MCF 10A (cell line): ENCODE data around the gene ULBP2. TPM values are rescaled to one million over a fixed set of nuclear protein-coding genes. Genes with fewer than 3 reads are reported as not detected.
A peak's percentile ranks its signal among the peaks of the same experiment; 100 is the strongest.
"Not testable (repeated sequence)": the region's sequence is repeated elsewhere in the genome, so short reads cannot be mapped to it uniquely, and the experiment has no call there.

Experiments used
- BruUV-seq: library from RNA; stranded (reverse); fragments of 400-500 nt; replicated peaks from 2 replicates; lab custom pipeline; 2021; lab: Mats Ljungman, UMichigan
- CTCF ChIA-PET: fragments of 300-600 bp; sonication (Branson Sonifier 250); formaldehyde crosslinking; extraction: SDS; loops from one replicate; lab custom pipeline; 2021; ENCODE audit warnings: antibody characterized with exemption, inconsistent platforms; lab: Yijun Ruan, JAX
- POLR2A ChIA-PET: fragments of 300-600, 350-650 bp; sonication (Branson Sonifier 250); formaldehyde crosslinking; extraction: SDS; loops from one replicate; lab custom pipeline; 2020; ENCODE audit warnings: antibody characterized with exemption, inconsistent platforms; lab: Yijun Ruan, JAX
- DNase-seq: peaks from one replicate; pipeline ENCODE4 v3.0.0-alpha.2; 2018; ENCODE audit not compliant: unreplicated experiment
- H3K27ac Mint-ChIP-seq: one replicate; pipeline ENCODE4 v1.8.0; 2022; ENCODE audit warnings: mild to moderate bottlenecking, low read depth, mixed read lengths; ENCODE audit not compliant: unreplicated experiment
- H3K27me3 Mint-ChIP-seq: one replicate; pipeline ENCODE4 v1.8.0; 2022; ENCODE audit warnings: mixed read lengths; ENCODE audit not compliant: insufficient read depth, unreplicated experiment
- H3K36me3 Mint-ChIP-seq: one replicate; pipeline ENCODE4 v1.8.0; 2022; ENCODE audit warnings: mild to moderate bottlenecking, moderate library complexity, mixed read lengths; ENCODE audit not compliant: insufficient read depth, unreplicated experiment
- H3K4me1 Mint-ChIP-seq: one replicate; pipeline ENCODE4 v1.8.0; 2022; ENCODE audit warnings: mixed read lengths; ENCODE audit not compliant: insufficient read depth, unreplicated experiment
- H3K4me3 Mint-ChIP-seq: one replicate; pipeline ENCODE4 v1.8.0; 2022; ENCODE audit warnings: mild to moderate bottlenecking, moderate library complexity, mixed read lengths; ENCODE audit not compliant: unreplicated experiment
- H3K9me3 Mint-ChIP-seq: one replicate; pipeline ENCODE4 v1.8.0; 2022; ENCODE audit warnings: mixed read lengths; ENCODE audit not compliant: unreplicated experiment
- CTCF ChIP-seq: fragments of 200-600 bp; IDR thresholded peaks from one replicate; pipeline ENCODE4 v1.8.0; 2022; ENCODE audit warnings: antibody characterized with exemption, mild to moderate bottlenecking; ENCODE audit not compliant: unreplicated experiment
- intact Hi-C: fragments of 100-400 bp; cut with micrococcal nuclease; formaldehyde crosslinking; loops from 2 replicates; pipeline ENCODE4 v1.14.1; 2022
- total RNA-seq: library from RNA; stranded (reverse); gene quantifications from 2 replicates; pipeline ENCODE4 v1.2.3, GENCODE V29; 2022

Gene ULBP2
- total RNA-seq, 1 experiment from 2014 or later = 3.1 TPM

GRCh38 chr6:149936743-149937142, 5.1 kb upstream of the ULBP2 start:
- no peak for DNase-seq
- POLR2A ChIA-PET = no interaction called here
- Mint-ChIP-seq H3K27me3 (peaks cover 10% of the 10 kb centered on the region), H3K4me3 (no peak overlapping the region), H3K36me3 (no peaks in the 10 kb centered on the region), H3K9me3 (no peaks in the 10 kb centered on the region), H3K4me1 (peaks cover 23% of the 10 kb centered on the region), H3K27ac (no peak overlapping the region)
- CTCF ChIA-PET = interaction anchor here (2.3 kb wide), 1 partner anchor 80 kb away, joined by 9 read pairs; no protein-coding TSS in a partner anchor
- no peak for TF ChIP-seq CTCF
- no TSS peak for BruUV-seq
- intact Hi-C loops = loop anchor here (5.0 kb wide), 1 partner anchor 401 kb away; no protein-coding TSS in a partner anchor

- H3K4me1 Mint-ChIP-seq = peaks cover 23% of the 10 kb centered on the region
- H3K9me3 Mint-ChIP-seq, CTCF ChIA-PET, H3K27me3 Mint-ChIP-seq, DNase-seq, BruUV-seq, POLR2A ChIA-PET, H3K27ac Mint-ChIP-seq, H3K36me3 Mint-ChIP-seq: not testable (repeated sequence)
- H3K4me3 Mint-ChIP-seq = peak overlapping the region; percentile 58
- intact Hi-C loops = loop anchor here (5.0 kb wide), 1 partner anchor 399 kb away; no protein-coding TSS in a partner anchor
Measured at GRCh38 chr6:149938013-149938570, 3.7 kb upstream of the ULBP2 start.

- ChIA-PET CTCF (no interaction called here), POLR2A (no interaction called here)
- intact Hi-C loops = loop anchor here (5.0 kb wide), 1 partner anchor 399 kb away; no protein-coding TSS in a partner anchor
- peaks cover 10% of the 10 kb centered on the region for H3K27me3 Mint-ChIP-seq
- H3K27ac Mint-ChIP-seq = no peak overlapping the region
- no TSS peak for BruUV-seq
- TF ChIP-seq CTCF = no peak
- H3K4me3 Mint-ChIP-seq = peak overlapping the region; percentile 58
- DNase-seq = no peak
- H3K9me3 Mint-ChIP-seq = no peaks in the 10 kb centered on the region
- no peaks in the 10 kb centered on the region for H3K36me3 Mint-ChIP-seq
- H3K4me1 Mint-ChIP-seq = peaks cover 23% of the 10 kb centered on the region
Measured at GRCh38 chr6:149938571-149939355, 3.1 kb upstream of the ULBP2 start.

GRCh38 chr6:149939356-149939648, 2.5 kb upstream of the ULBP2 start:
- Mint-ChIP-seq H3K27ac (no peak overlapping the region), H3K4me3 (peak overlapping the region; percentile 58), H3K36me3 (no peaks in the 10 kb centered on the region), H3K27me3 (peaks cover 10% of the 10 kb centered on the region), H3K4me1 (peaks cover 20% of the 10 kb centered on the region), H3K9me3 (no peaks in the 10 kb centered on the region)
- ChIA-PET POLR2A (no interaction called here), CTCF (no interaction called here)
- no TSS peak for BruUV-seq
- TF ChIP-seq CTCF = no peak
- DNase-seq = no peak
- intact Hi-C loops = loop anchor here (5.0 kb wide), 1 partner anchor 398 kb away; no protein-coding TSS in a partner anchor
